Amniotic stem cell (primary cell): ENCODE results near the gene MIB2.
"Not testable (repeated sequence)": the region's sequence is repeated elsewhere in the genome, so short reads cannot be mapped to it uniquely, and the experiment has no call there.

ENCODE experiments used
- DNase-seq: peaks from one replicate; lab custom pipeline; 2025; lab: John Stamatoyannopoulos, UW

The MIB2 gene

GRCh38 chr1:1627261-1627828 lies 12.0 kb downstream of the MIB2 start:
- no peak for DNase-seq

GRCh38 chr1:1627829-1628753 lies 12.8 kb downstream of the MIB2 start:
- DNase-seq: no peak

GRCh38 chr1:1628754-1629429 lies 13.6 kb downstream of the MIB2 start:
- no peak for DNase-seq

GRCh38 chr1:1629430-1630190 lies 14.3 kb downstream of the MIB2 start:
- DNase-seq: no peak

GRCh38 chr1:1630191-1630964 lies 15.1 kb downstream of the MIB2 start:
- DNase-seq: no peak

GRCh38 chr1:1630965-1631781 lies 15.9 kb downstream of the MIB2 start:
- no peak for DNase-seq

GRCh38 chr1:1631782-1632420 lies 16.6 kb downstream of the MIB2 start, which contains the start of gene MMP23B:
TSS of gene MMP23B (plus strand) at chr1:1632173. CDS start at chr1:1632219, 46 bp downstream.
- DNase-seq: no peak

GRCh38 chr1:1633409-1633808 lies 18.1 kb downstream of the MIB2 start:
- not testable (repeated sequence) for DNase-seq

- DNase-seq: not testable (repeated sequence)
These were observed 19.3 kb downstream of the MIB2 start for GRCh38 chr1:1634613-1635012.

- DNase-seq: not testable (repeated sequence)
These were observed 21.6 kb downstream of the MIB2 start for GRCh38 chr1:1636621-1637478.

GRCh38 chr1:1637479-1637875 lies 22.2 kb downstream of the MIB2 start:
- DNase-seq: not testable (repeated sequence)

- DNase-seq: not testable (repeated sequence)
These were observed 23.2 kb downstream of the MIB2 start for GRCh38 chr1:1638528-1638927.

GRCh38 chr1:1639368-1639767 lies 24.1 kb downstream of the MIB2 start:
- DNase-seq: not testable (repeated sequence)

GRCh38 chr1:1640081-1640480 lies 24.8 kb downstream of the MIB2 start:
- not testable (repeated sequence) for DNase-seq

GRCh38 chr1:1640711-1641461 lies 25.6 kb downstream of the MIB2 start:
- DNase-seq: not testable (repeated sequence)

GRCh38 chr1:1646326-1646725 lies 31.0 kb downstream of the MIB2 start:
- DNase-seq: not testable (repeated sequence)

- DNase-seq: not testable (repeated sequence)
These were observed 32.4 kb downstream of the MIB2 start for GRCh38 chr1:1647567-1648241.
